ENCODE data around the gene STK38L. TPM values are rescaled to one million over a fixed set of nuclear protein-coding genes. Genes with fewer than 3 reads are reported as not detected.
A peak's percentile ranks its signal among the peaks of the same experiment; 100 is the strongest.

Gene STK38L
- 66.1 TPM for total RNA-seq
- long read RNA-seq, full-length matches to known transcripts = 42 of 74 reads
- long read RNA-seq, partial matches to known transcripts = 9 of 74 reads
- long read RNA-seq, other reads (novel, unspliced or antisense) = 23 of 74 reads

DNA sequence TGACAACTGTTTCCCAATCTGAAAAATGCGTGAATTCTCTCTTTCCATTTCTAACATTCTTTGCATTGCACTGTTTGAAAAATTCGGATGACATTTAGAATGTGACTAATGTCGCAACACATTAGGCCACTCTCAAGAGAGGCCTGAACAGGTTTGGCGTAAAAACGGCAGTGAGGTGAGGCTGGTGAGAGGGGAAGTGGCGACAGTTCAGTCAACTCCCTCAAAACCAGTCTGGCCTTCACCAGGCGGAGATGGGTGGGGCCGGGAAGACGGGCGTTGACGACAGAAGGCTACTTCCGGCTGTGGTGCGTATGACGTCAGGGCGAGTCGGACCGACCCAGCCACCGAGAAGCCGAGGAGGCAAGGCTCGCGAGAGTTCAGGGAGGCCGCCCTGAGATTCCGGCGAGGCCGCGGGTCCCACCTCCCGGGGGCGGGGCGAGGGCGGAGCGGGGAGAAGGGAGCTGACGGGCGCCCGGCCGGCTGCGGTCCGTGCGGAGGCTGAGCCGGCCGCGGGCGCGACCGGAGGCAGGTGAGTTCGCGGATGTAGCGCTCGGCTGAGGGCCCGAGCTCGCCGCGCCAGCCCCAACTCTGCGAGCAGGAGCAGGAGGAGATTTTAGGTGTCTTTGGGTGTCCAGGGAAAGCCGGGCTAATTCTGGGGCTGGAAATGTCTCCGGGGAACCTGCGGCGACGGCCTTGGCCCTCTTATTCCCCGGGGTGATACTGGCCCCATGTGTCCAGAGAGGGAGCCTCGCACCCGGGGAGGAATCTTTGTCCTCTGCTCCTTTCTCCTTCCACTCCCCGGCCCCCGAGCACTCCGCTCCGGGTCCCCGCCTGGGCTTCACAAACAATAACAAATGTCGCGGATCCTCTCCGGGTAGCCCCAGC, at the start of gene STK38L:
Gene STK38L, plus strand, starts transcription at position 483 of the 885 bp plus-strand sequence. CDS start 53,435 bp downstream, outside the sequence.
- DNase-seq (peak; percentile 99), ATAC-seq (peak; percentile 99)
- intact Hi-C loops (cut with micrococcal nuclease) = no loop called here

- ATAC-seq = no peak
- intact Hi-C loops (cut with micrococcal nuclease) = no loop called here
- no peak for DNase-seq
Measured at GRCh38 chr12:27194644-27195043, 49.4 kb upstream of the STK38L start.

GRCh38 chr12:27198036-27198435, 46.0 kb upstream of the STK38L start:
- intact Hi-C loops (cut with micrococcal nuclease) = no loop called here
- ATAC-seq (peak; percentile 5), DNase-seq (no peak)

GRCh38 chr12:27199638-27200300, 44.3 kb upstream of the STK38L start:
- intact Hi-C loops (cut with micrococcal nuclease) = no loop called here
- peak; percentile 37 for DNase-seq
- ATAC-seq = no peak

- DNase-seq (no peak), ATAC-seq (peak; percentile 61)
- intact Hi-C loops (cut with micrococcal nuclease) = no loop called here
Measured at GRCh38 chr12:27201169-27201568, 42.9 kb upstream of the STK38L start.

- intact Hi-C loops (cut with micrococcal nuclease) = no loop called here
- ATAC-seq (no peak), DNase-seq (no peak)
Measured at GRCh38 chr12:27206801-27207502, 37.1 kb upstream of the STK38L start.

DNA sequence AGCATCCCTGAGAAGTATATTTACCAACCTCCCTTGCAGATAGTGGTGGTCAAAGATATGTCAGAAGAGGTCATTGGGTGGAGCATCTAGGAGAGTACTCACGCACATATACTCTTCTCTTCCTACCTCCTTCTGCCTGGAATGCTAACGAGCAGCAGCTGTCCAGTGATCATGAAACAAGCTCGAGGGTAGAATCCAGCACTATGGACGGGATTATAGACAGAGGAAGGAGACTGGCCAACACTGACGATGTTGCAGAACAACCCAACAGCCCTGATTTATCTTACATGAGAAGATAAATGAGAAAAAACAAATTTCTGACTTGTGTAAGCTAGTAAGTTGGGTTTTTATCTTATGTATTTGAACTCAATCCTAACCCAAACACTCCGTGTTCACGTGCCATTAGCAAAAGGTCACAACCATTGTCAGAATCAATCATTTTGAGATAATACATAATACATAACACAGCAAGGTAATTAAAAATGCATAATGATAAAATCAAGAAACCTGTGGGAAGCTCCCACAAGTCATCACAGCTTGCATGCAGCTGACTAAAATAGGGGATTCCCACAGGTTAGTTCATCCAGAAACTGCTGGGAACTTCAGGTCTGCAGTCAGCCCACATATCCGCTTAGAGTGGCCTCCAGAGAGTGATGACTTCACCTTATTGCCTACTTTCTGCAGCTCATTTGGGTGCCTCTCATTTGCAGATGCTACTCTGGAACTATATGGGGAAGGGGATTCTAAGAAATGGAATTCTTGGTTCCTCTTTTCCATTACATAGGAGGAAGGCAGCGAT, 36.3 kb upstream of the STK38L start:
- DNase-seq = no peak
- intact Hi-C loops (cut with micrococcal nuclease) = no loop called here
- no peak for ATAC-seq

GRCh38 chr12:27208414-27208750, 35.7 kb upstream of the STK38L start:
- ATAC-seq = no peak
- no peak for DNase-seq
- intact Hi-C loops (cut with micrococcal nuclease) = no loop called here

DNA sequence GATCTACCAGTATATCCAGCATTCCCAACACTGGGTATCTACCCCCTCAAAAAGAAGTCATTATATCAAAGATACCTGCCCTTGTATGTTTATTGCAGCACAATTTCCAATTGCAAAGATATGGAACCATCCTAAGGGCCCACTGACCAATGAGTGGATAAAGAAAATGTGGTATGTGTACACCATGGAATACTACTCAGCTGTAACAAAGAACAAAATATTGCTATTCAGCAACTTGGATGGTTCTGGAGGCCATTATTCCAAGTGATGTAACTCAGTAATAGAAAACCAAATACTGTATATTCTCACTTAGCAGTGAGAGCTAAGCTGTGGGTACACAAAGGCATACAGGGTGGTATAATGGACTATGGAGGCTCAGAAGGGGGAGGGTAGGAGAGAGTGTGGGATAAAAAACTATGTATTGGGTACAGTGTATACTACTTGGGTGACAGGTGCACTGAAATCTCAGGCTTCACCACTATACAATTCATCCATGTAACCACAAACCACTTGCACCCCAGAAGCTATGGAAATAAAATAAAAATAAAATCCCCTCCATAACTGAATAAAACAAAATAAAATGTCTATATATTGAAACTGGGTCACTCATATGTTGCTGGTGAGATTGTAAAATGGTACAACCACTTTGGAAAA, 34.7 kb upstream of the STK38L start:
- DNase-seq (no peak), ATAC-seq (no peak)
- intact Hi-C loops (cut with micrococcal nuclease) = no loop called here

GRCh38 chr12:27210187-27210586, 33.9 kb upstream of the STK38L start:
- ATAC-seq = no peak
- intact Hi-C loops (cut with micrococcal nuclease) = no loop called here
- DNase-seq = no peak

- DNase-seq (no peak), ATAC-seq (no peak)
- intact Hi-C loops (cut with micrococcal nuclease) = no loop called here
Measured at GRCh38 chr12:27212861-27213260, 31.2 kb upstream of the STK38L start.

- intact Hi-C loops (cut with micrococcal nuclease) = no loop called here
- DNase-seq (no peak), ATAC-seq (no peak)
Measured at GRCh38 chr12:27213304-27213703, 30.8 kb upstream of the STK38L start.

DNA sequence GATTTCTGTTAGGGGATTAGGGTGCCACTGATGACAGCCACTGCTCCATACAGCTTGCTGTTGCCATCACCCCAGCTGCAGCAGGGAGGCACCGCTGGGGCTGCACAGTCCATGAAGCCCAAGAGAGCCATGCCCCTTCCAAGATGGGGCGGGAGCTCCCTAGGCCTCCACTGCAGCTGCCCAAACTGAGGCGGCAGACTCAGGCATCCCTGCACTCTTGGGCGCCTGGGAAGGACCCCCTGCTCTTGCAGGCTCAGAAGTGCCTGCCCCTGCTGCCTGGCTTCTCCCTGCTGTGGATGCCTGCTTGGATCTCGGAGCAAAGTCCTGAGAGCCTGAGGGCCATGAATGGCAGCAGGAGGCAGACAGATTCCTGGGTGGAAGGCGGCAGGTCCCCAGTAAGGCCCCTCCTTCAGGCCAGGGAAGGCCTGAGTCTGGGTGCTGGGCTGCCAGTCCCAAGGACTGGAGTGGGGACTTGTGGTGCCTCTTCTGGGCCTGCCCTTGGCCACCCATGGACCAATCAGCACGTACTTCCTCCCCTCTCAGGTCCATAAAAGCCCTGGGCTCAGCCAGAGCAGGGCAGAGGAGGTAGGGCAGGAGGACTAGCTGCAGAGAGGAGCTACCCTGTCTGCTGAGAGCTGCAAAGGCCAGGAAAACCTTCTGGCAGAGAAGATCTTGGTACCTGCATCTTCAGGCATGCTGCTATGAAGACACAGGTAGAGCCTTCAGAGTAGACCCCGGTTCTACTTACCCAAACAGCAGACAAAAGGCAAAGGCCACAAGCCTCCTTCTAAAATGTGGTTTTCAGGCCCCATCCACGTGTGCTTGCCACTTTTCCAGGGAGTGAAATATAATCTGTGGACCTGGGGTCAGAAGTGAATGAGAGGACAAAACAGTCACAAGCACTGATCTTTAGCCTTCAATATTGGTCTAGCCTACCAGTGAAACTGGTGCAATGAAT, 30.0 kb upstream of the STK38L start:
- DNase-seq (no peak), ATAC-seq (no peak)
- intact Hi-C loops (cut with micrococcal nuclease) = no loop called here

GRCh38 chr12:27217590-27217989, 26.5 kb upstream of the STK38L start:
- ATAC-seq (no peak), DNase-seq (no peak)
- intact Hi-C loops (cut with micrococcal nuclease) = no loop called here

DNA sequence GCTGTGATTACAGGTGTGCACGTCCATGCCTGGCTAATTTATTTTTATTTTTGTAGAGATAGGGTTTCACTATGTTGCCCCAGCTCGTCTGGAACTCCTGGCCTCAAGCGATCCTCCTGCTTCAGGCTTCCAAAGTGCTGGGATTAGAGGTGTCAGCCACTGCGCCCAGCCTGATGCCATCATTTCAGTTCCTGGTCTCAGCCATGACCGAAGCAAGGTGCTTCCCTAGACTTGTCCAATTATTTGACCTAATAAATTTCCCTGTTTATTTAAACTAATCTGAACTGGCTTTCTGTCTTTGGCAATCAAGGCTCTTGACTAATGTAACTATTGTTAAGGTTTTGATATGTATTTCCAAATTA, 24.4 kb upstream of the STK38L start:
- no peak for DNase-seq
- intact Hi-C loops (cut with micrococcal nuclease) = no loop called here
- no peak for ATAC-seq

- ATAC-seq (no peak), DNase-seq (no peak)
- intact Hi-C loops (cut with micrococcal nuclease) = no loop called here
Measured at GRCh38 chr12:27220055-27220987, 23.8 kb upstream of the STK38L start.

DNA sequence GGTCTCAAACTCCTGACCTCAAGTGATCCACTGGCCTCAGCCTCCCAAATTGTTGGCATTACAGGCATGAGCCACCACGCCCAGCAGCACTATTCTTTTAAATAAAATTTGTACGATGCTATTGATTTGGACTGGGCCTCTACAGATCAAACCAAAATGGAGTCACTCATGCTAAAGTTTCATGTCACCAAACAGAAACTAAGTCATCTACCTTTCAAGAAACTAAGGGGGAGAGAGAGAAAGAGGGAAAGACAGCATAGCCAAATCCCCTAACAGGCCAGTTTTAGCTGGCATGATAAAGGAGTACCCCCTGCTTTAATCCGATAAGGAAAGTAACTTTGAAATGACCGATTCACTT, 23.1 kb upstream of the STK38L start:
- DNase-seq (no peak), ATAC-seq (no peak)
- intact Hi-C loops (cut with micrococcal nuclease) = no loop called here

Data from left ventricle myocardium superior (tissue), 1 donor.